Hematopoietic multipotent progenitor cell (in vitro differentiated cells): Measurements from ENCODE around the gene STXBP5. TPM values are rescaled to one million over a fixed set of nuclear protein-coding genes. Genes with fewer than 3 reads are reported as not detected.

ENCODE experiments used
- DNase-seq, 3 donors: peaks; one replicate each; pipeline ENCODE4 v3.0.0-alpha.2; 2011 to 2015; ENCODE audit warnings: low read depth in 2 of 3, low spot score in 2 of 3
- total RNA-seq: library from RNA; depleted of rRNA; stranded (reverse); fragments of >200 nt; gene quantifications from one replicate; pipeline ENCODE4 v1.2.3, GENCODE V29; 2012

STXBP5 gene
- total RNA-seq, 1 donor, result 39.3 TPM

DNA sequence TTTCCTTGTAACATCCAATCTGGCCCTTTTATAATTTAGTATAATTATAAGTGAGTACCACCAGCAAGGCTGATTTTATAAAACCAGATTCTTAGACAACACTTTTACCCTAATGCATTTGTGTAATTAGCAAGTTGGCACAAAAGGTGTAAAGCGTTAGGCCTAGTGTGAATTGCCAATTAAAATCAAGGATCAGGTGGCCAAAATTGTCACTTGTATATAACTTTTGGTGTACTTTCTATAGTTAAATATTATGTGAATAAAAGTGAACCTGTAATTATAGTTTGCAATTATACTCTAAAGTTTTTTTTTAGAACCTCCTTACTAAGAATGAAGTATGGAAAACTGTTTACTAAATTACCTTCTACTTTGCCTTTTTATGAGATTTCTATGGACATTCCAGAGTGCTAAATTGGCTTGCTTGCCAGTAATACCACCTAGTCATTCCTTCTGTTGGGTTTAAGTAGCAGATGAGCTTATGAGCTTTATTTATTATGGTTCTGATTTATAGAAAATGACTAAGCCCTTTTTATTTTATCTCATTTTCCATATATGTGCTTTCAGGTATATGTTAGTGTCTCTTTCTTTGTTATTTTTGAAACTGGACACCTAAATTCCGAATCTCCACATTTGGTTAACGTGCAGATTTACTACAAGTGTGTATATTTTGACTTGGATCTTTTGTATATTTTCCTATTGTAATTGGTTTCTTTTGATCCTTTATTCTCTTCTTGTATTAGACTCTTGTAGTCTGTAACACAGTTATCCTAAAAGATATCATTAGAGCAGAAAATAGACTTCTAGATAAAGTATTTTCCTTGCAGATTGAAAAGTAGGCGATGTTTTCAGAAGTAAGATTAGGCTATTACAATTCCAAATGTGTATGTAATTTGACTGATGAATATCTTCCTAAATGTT lies 3.9 kb downstream of the STXBP5 start:
- no peak for DNase-seq

DNA sequence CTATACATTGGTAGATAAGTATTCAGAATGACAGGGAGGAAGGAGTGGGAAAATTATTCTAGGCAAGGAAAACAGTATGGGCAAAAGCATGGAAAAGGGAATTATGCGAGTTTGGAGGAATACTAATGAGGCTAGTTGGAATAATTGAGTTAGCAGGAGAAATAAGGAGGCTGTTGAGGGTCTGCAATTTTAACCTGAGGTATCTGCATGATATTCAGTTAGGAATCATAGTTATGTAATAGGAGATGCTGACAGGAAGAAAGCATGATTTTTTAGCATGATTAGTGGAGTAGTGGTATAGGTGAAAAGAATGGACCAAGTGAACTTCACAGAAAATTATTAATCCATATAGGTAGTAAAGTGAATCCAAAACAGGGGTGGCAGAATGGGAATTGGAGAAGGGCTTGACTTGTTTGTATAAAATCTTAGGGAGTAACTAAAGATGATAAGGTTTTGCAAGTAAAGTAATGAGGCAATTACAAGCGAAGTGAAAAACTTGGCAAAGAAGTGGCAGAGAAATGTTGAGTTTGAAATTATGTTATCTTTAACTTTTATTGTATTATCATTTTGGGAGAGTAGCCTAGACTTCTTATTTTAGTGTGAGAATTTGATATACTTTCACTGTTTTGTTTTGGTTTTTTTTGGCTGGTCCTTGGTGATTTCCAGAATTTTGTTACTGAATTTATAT lies 5.7 kb downstream of the STXBP5 start:
- no peak for DNase-seq

DNA sequence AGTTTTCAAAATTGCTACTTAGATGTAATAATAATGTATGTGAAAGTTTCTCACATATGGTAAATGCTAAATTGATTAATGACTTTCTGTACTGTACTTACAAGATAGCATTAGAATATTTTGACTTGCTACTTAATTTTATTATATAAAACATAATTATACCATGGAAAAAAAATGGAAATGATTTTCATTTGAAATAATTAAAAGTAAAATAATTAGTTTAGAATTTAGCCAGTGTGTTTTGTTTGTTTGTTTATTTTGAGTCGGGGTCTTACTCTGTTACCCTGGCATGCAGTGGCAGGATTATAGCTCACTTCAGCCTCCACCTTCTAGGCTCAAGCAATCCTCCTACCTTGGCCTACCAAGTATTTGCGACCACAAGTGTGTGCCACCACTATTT lies 7.1 kb downstream of the STXBP5 start:
- DNase-seq, result no peak

DNA sequence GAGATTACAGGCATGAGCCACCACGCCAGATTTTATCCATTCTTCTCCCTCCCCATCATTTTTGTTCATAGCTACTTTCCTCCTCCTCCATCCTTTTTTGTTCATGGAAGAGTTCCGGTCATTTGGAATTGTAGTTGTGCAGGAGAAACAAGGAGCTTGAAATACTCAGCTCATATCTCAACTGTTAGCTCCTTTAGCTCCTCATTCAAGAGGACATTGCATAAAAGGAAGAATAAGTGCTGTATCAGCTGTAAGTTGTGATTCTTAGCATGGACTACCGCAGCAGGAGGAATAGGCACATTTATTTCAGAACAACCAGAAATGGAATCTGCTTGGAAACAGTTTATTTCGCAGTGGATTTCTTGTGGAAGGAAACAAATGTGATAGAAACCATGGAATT lies 7.6 kb downstream of the STXBP5 start:
- DNase-seq, result no peak

DNA sequence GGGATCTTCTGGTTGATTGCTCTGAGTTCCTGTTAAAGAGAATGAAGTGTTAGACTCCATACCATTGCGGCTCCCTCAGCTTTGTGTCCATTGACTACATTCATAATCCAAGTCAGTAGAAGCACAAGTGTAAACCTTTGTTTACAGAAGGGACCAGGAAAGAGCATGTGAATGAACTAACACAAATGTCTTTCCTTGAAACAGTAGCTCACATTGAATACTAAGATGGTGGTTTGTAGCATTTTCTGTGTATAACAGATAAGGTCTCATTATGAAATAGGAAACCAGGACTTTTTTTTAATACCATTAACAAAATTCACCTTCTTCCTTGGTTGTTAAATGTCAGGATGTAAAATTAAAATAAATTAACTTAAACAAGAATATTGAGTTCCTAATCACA lies 8.4 kb downstream of the STXBP5 start:
- no peak for DNase-seq

DNA sequence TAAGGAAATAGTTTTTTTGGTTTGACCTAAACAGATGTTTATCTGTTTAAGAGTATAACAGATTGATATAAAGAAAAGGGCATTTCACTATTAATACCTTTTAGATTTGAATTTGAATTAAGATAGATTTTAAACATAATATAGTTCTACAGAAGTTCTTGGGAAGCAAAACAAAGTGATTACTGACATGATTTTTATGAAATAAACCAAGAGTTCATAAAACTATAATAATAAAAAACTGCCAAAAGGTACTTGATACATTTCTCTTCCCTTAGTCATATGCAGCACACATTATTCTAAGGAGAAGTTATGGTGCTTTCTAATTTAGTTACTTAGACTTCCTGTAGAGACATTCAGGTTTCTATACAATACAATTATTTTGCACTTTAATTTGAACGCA lies 9.6 kb downstream of the STXBP5 start:
- DNase-seq, result no peak

DNA sequence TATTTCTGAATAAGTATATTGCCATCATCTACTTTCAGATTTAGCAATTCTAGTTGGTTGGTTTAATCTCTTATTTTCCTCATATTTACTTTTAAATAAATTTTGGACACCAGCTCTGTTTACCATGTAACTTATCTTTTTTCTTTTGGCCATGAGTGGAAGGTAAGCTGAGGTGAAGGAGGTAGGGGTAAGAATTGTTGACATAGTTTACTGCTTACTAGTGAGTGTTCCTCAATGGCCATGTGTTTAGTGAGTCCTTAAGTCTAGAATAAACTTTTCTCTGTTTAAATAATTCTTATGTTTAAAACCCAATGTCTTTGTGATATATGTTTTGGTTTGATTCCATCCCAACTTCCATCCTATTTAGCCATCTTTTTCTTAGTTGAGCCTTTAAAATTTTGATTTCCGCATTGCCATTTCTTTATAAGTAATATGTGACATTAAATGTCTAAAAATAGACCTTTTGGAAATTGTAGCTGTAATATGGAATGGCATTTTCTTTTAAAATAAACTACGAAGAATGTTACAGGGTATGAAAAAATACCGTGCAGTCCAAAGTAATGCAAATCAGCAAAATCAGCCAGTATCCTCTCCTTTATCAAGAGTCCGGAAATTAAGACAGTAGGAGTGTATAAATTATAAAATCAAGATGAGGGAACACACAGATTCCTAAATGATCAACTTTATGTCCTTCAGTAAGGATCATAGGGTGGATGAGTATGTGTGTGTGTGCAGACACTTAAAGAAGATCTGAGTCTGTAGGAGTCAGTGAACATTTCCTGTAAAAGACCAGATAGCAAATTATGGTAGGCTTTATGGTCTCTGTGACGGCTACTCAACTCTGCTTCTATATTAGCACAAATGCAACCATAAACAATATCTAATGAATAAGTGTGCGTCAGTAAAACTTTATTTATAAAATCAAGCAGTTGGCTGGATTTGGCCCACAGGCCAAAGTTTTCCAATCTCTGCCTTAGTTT lies 10.3 kb downstream of the STXBP5 start:
- DNase-seq, result no peak

DNA sequence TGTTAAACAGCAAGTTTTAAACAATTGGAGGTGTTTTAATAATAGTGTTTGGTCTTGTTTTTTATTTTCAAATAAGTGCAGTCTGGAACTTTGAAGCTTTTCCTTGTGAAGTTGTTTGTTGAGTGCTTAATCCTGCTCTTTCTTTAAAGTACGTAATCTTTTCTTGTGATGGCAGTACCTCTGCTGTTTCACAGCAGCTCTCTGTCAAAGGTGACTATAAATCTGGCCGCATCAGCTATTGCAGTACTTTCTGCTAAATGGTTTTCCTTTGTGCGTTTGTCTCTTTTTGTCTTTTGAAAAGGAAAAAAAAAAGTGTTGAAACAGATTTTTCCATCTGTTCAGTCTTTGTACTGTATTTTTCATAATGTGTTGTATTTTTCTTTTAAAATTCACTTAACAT lies 12.7 kb downstream of the STXBP5 start:
- no peak for DNase-seq

DNA sequence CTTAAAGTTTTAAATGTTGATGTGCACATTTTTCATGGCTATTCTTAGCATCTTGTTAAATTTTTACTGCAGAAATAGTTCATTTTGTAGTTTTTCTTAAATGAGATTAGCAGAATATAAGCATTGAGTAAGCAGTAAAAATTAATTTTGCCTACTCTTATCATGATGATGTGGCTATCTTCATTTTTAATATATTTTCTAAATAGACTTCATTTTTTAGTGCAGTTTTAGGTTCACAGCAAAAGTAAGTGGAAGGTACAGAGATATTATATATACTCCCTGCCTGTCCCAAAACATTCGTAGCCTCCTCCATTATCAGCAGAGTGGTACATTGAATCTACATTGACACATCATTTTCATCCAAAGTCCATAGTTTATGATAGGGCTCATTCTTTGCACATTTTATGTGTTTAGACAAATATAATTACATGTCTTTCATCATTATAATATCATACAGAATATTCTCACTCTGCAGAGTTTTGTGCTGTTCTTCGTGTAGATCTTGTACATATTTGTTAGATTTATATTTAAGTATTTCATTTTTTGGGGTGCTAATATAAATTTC lies 13.7 kb downstream of the STXBP5 start:
- DNase-seq, result no peak

DNA sequence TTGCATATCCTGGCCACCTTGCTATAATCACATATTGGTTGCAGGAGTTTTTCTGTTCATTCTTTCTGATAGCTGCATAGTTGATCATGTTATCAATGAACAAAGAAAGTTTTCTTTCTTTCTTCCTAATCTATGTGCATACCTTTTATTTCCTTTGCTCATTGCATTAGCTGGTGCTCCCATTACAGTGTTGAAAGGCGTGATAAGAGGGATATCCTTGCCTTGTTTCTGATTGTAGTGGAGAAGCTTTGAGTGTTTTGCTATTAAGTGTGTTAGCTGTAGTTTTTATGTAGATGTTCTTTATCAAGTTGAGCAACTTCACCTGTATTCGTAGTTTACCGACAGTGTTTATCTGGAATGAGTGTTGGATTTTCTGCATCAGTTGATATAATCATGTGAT lies 14.6 kb downstream of the STXBP5 start:
- DNase-seq, result no peak

DNA sequence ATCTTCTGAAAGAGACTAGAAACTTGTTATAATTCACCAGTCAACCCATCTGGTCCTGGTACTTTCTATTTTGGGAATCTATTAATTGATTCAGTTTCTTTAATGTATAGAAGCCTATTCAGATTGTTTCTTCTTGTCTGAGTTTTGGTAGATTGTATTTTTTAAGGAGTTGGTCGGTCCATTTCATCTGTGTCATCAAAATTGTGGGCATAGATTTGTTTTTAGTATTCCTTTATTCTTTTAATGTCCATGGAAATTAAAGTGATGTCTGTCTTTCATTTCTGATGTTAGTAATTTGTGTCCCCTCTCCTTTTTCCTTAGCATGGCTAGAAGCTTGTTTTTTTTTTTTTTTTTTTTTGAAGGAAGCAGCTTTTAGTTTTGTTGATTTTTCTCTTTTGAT lies 15.2 kb downstream of the STXBP5 start:
- DNase-seq, result no peak

DNA sequence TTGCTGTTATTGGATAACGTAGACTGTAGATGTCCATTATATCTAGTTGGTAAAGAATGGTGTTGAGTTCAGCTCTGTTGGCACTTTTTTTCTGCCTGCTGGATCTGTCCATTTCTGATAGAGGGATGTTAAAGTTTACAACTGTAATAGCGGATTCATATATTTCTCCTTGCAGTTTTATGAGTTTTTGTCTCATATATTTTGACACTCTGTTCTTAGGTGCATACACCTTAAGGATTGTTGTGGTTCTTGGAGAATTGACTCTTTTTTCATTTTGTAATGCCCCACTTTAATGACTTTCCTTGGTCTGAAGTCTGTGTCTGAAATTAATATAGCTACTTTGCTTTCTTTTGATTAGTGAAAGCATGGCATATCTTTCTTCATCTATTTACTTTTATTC lies 16.1 kb downstream of the STXBP5 start:
- DNase-seq, result no peak

DNA sequence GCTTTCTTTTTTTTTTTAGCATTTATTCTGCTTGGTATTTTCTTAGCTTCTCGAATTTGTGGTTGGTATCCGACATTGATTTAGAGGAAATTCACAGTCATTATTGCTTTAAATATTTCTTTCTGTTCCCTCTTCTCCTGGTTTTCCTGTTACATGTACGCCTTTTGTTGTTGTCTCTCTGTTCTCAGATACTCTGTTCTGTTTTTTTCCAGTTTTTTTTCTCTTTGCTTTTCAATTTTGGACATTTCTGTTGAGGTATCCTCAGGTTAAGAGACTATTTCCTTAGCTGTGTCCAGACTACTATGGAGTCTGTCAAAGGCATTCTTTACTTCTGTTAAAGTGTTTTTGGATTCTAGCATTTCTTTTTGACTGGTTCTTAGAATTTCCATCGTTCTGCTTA lies 17.5 kb downstream of the STXBP5 start:
- no peak for DNase-seq

DNA sequence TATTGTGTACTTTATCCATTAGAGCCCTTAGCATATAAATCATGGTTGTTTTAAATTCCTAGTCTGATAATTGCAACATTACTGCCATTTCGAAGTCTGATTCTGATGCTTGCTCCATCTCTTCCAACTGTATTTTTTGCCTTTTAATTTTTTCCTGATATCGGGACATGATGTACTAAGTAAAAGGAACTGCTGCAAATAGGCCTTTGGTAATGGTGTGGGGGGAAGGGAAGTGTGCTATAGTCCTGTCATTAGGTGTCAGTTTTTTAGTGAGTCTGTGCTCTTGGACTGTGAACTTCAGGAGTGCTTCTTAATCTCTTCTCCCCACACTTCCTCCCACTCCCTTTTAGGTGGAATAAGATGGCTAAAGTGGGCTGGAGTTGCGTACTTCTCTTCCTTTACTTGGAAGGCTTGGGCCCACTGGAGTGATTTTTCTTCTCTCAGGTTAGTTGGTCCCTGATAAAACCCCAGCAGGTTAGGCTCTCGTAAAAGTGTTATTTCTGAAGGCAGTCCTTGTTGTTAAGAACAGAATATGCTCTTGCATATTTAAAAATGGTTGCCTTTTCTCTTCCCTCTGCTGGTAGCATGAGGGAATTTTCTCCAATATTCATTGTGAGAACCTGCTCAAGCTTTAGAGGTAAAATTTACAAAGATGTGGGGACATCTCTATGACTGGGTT lies 18.1 kb downstream of the STXBP5 start:
- peak in 2 of 3 donors; percentile 65 to 67 for DNase-seq

DNA sequence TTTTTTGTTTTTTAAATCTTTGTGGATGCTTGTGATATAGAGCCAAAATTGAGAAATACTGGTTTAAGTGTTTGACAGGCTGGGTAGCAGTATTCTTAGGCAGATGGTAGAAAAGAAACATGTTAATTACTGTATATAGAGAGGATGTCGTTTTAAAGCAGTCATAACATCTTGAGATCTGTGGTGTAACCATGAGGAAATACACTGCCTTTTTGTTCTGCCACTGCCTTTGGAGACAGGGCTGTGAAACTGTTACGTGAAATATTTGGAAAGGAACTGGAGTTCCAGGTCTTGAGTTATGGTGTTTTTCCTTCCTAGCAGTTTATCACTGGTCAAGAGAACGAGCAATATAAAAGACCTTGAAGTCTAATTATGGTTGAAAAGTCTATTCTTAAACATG lies 19.5 kb downstream of the STXBP5 start:
- peak in 1 of 3 donors; percentile 53 for DNase-seq

DNA sequence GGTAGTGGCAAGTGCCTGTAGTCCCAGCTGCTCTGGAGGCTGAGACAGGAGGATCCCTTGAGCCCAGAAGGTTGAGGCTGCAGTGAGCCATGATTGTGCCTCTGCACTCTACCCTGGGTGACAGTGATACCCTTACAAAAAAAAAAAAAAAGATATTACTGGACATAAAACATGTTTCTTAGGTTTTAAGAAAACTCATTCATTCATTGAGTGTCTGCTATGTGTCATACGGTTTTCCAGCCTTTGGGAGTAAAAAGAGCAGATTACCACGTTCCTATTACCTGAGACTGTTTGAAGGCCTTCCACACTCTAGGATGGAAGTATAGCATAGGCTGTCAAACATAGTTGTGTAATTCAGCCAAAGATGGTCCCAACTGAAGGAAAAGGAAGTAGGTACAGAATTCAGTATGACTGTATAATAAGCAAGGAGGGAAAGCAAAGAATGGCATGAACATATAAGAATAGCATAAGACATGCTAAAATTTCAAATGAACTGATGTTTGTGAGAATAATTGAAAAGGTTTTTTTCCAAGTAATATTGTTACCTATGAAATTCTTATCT lies 22.0 kb downstream of the STXBP5 start:
- DNase-seq, result no peak

DNA sequence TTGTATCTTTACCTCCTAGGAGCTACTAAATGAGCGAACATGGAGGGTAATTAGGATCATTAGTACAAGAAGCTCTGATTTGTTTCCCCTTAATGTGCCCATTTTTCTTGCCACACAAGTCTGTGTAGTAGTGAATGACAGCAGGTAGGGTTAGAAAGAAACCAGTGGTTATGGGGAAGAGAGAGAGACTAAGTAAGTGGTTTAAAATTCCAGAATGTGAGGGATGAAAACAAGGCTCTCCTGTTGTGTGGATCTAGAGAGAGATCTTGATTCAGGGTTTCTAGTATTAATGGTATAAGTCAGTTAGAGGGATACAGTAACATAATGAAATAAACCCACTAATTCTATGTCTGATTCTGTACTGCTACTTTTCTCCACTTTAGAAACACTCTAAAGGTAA lies 22.7 kb downstream of the STXBP5 start:
- no peak for DNase-seq

DNA sequence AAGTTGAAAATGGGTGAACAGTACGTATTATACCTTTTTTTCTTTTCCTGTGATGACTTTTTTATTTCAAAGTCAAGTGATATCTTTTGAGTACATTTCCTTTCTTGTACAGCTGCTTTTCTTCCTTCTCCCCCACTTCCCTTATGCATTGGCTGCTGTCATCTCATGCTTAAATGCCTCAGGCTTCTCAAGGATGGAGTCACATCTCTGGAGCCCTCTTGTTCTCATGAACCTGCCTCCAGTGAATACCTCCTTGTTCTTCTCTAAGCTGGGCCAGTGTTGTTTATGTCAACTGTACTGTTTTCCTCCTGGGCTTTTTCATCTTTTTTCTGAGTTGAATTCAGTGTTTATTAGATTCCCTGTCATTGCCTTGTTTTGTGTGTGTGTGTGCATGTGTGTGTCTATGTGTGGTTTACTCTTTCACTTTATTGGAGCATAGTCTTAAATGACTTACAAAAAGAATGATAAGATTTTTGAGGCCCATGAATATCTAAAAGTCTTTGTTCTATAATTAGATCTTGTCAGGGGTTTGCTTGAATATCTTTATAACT lies 23.6 kb downstream of the STXBP5 start:
- no peak for DNase-seq

DNA sequence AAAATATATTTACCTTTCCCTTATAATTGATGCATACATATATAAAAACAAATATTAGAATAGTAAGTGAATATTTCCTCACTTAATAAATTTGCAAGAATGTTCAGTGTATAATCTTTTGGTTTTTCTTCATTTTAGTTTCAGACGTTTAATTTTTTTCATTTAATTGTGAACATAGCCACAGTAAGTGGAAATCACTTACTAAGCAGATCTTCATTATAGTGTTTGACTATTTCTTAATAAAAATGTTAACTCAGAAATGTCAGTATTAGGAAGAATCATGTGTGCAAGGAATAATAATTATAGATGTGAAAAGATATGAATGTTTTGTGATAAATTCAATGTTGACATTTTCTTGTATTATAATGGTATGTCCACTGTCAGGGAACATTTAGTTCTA lies 27.4 kb downstream of the STXBP5 start:
- DNase-seq, result no peak
